Measurements from ENCODE around the gene TFAP2E.

TFAP2E gene

DNA sequence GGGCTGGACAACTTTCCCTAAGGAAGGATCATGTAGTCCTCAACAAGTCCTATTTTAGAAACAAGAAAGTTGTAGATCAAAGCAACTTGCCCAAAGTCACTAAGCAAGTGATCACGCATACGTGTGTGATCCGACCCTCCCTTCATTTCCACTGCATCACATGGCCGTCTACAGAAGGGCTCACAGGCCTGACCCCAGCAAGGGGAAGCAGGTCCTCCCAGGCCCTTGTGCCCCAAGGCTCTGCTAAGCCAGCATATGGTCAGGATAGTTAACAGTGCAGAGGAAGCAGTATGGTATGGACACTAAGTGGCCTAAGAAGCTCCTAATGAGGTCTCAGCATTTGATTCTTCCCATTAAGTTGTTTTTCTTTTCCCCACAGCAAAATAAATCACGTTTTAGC is 24.8 kb downstream of the TFAP2E start:
- no peak for DNase-seq (ENCODE audit: low read depth)

DNA sequence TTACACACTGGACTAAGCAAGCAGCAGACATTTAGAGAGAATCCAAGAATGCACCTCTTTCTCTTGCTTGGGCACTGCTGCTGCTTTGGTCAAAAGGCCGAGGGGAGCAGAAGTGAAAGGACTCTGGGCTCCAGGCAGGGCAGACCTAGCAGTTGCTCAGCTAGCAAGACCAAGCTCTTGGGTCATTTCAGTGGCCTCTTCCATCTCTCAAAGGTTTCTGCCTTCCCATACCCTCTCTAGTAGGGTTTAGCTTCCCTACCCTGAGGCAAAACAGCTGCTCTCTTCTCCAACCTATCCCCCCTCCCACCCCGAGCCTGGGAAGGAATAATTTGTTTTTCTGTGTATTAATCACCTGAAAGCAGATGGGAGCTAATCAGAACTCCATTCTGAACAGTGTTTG is 25.8 kb downstream of the TFAP2E start:
- DNase-seq (ENCODE audit: low read depth): no peak

DNA sequence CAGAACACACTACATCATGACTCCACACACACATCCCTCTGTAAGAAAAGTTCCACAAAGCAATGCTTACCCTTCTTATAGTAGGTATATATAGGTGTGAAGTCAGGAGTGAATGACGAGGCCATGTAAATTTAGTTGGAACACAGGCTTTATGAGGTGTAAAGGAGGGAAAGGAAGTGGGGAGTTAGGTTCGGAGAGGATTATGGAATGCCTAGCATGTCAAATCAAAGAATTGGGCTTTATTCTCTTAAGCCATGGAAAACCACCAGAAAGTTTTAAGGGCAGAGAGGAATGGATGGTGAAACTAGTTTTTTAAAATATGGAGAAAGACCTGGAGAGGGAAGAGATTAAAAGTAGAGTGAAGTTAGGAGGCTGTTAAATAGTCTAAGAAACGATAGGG is 26.3 kb downstream of the TFAP2E start:
- DNase-seq (ENCODE audit: low read depth): no peak

DNA sequence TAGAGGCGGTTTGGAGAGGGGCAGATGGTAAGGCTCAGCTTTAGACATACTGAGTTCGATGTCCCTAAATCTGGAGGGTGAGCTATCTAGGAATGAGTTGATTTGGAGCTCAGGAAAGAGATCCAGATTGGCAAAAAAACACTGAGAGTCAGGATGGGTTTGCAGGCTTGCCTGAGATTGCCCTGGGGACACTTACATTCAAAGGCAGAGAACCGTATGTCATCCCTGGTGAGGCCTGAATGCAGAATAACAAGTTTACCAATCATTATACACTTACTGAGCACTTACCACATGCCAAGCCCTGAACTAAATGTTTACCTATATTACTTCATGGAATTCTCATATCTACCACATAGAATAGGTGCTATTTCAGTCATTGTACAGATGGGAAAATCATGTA is 27.5 kb downstream of the TFAP2E start:
- no peak for DNase-seq (ENCODE audit: low read depth)

DNA sequence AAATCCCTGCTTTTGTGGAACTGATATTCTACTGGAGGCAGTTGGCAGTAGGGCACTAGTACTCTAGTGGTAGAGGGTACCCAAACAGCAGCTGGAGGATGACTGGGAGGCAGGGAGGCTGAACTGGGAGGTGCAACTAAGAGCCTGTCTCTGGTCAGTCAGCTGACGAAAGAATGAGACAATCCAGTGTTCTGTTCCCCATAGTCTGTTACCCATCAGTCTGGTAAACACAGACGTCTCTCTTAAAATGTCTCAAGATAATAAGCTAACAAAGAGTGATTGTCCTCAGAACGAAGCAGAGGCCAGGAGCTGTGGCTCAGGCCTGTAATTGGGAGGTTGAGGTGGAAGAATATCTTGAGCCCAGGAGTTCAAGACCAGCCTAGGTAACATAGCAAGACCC is 30.4 kb downstream of the TFAP2E start:
- no peak for DNase-seq (ENCODE audit: low read depth)

DNA sequence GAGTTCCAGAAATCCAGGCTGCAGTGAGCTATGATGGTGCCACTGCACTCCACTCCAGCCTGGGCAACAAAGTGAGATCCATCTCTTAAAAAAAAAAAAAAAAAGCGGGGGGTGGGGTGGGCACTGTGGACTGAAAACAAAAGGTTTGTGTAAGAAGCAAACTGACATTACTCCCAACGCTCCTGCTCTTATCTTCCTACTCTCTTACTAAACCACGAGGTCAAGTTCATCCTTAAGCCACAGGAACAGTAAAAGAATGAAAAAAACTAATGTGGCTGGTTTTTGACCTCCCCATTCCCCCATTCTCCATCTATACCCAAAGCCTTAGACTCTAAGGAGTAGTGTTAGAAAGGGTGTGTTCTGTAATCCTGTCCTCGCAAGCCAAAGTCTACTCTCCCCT is 30.8 kb downstream of the TFAP2E start:
- no peak for DNase-seq (ENCODE audit: low read depth)

DNA sequence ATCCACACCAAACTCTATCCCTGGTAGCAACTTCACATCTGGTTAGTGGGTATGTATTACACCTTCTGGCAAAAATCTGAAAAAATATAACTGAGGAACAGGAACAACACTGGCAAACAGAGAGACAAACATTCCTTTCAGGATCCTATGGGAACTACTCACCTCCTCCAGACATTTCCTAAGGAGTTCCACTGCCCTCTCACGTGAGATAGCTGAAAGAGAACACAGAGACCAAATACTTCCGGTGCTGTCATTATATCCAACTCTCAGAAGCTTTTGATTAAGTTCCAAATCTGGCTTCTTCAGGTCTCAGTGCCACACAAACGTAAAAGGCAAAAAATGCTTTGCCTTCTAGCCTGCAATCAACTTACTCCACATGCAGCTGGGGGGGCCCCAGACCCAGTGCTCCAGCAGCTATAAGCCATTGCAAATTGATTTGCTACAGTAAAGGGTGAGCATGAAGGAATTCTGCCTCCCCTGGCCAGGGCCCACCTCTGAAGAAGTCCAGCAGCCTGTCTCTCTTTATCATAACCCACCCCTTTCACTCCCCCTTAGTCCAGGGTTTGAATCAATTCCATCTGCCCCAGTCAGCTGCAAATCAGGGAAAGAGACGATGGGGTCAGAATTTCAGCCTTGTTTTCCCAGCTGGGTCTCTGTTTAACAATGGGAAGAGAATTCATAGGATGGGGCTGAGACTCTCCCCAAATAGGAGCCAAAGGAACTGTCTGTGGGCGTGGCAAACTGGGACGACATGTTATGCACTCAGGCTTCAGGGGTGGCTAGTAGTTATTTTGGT is 32.2 kb downstream of the TFAP2E start:
- no peak for DNase-seq (ENCODE audit: low read depth)

DNA sequence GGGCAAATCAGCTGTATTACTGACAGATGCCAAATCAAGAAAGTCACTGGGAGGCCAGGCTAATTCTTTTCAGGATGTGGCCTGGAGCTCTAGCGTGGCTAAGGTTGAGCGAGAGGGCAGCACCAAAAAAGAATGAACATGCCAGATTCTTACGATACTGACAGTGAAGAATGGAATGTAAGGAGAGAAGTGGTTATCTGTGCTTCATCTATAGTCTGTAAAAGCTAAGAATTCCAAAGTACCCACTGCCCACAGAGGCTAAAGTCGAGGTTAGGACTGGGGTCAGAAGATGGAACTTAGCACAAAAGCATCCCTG is 32.7 kb downstream of the TFAP2E start:
- DNase-seq (ENCODE audit: low read depth): no peak

DNA sequence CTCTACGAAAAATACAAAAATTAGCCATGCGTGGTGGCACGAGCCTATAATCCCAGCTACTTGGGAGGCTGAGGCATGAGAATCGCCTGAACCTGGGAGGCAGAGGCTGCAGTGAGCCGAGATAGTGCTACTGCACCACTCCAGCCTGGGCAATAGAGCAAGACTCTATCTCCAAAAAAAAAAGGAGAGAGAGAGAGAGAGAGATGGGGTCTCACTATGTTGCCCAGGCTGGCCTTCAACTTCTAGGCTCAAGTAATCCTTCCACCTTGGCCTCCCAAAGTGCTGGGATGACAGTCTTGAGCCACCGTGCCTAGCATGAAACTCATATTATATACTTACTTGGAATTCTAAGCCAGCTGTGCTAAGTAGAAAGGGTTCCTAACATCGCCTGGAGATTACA is 38.5 kb downstream of the TFAP2E start:
- DNase-seq (ENCODE audit: low read depth): no peak

DNA sequence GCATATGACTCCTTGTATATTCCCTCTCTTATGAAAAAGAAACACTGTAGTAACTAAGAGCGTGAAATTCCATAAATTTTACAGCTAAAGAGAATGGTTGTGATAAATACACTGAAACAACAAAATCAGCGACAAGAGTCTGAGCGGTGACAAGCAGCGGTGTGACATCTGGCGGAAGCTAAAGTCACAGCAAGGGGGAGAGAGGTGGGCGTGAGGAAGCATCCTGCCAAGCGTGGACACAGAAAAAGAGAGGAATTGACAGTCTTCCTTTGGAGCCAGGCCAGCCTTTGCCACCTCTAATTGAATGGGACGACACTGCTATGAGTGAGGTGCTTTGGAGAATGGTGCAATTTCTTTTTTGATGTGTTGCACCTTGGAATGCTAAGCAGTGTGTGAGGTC is 42.3 kb downstream of the TFAP2E start:
- DNase-seq (ENCODE audit: low read depth): no peak

DNA sequence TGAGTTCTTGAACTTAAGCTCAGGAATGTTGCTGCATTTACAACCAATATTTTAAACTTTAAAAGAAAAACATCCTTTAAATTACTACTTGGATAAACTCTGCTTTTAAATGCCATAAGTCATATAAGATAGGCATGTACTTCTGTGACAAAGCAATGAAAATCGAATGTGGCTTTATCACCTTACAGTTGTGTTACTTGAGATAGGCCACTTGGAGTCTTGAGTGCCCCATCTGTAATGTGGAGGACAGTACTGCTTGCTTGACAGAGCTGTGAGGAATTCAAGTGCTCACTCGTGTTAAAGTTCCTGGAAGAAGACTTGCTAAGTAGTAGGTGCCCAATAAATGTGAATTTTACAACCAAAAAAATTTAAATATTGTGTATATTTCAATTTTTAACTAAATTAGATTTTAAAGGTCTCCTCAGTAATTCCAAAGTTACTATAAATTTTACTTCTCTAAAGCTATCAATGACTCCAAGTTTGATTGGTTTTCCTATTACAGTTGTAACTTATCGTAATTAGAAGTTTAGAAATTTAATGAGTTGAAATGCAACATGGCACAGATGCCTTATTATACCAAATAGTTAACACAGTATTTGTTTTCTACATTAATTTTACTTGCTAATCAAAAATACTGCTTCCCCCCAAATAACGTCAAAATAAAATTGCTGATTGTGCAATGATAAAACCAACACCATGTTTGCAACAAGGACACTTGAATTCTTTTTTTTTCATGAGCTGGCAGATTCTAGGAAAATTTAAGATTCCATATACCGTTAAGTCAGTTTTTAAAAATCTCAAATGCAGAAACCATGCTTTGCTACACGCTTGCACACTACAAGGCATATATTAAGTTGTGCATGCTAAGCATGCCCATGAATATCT is 46.4 kb downstream of the TFAP2E start:
- DNase-seq (ENCODE audit: low read depth): no peak

DNA sequence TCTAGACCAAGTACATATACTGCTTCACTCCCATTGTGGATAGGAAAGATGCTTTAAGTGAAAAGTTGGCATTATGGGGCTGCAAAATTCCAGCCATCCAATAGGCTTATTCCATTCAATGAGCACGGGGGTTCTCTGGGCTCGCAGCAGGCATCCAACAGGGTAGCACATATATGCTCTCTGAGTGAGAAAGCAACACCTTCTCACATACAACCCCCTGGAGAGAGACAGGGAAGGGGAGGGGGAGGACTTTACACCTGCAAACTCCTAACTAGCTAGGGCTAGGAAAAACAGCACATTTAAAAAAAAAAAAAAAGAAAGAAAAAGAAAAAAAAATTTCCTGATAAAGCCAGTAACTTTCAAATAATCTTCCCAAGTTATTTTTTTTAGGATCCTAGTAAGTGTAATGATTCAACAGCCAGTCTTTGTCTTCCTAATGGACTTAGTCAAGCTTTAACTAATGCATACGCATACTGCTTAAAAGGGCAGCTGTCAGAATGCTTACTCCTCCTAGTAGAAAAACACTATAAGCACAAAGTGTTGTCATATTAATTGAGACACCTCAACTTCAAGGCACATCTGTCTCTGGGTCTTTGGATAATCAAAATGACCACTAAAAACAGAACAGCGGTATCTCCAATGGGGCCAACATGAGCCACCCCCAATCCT is 49.5 kb downstream of the TFAP2E start:
- no peak for DNase-seq (ENCODE audit: low read depth)

DNA sequence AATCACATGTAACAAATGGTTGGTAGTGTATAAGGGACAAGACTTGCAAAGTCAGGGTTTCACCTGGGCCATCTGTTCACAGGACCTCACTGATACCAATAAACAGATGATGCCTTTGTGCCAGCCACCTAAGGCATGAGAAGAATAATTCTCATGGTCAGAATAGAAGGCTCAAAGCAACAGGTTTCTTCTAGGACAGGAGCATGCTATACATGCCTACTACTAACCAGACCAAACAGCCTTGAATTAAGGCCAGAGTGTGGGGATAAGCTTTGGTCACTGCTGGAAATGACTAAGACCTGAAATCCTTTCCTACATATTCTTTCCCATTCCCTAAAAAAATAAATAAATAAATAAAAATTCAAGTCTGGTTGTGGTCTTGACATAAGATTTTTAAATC is 50.7 kb downstream of the TFAP2E start:
- no peak for DNase-seq (ENCODE audit: low read depth)

DNA sequence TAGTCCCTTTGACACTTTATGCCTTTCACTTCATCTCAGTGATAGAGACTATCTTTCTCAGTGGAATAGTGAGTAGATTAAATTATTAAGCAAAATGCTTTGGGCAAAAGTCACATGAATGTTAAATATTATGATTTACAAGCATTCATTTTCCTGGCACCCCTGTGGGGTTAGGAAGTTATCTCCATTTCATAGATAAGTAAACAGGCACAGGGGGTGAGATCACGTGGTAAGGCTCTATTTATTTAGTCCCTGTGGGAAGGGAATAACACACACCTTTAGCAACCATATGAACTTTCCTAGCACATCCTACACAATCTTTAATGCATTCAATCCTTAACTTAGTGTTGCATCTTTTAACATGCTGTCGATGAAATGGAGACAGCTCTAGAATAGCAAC is 55.9 kb downstream of the TFAP2E start:
- no peak for DNase-seq (ENCODE audit: low read depth)

DNA sequence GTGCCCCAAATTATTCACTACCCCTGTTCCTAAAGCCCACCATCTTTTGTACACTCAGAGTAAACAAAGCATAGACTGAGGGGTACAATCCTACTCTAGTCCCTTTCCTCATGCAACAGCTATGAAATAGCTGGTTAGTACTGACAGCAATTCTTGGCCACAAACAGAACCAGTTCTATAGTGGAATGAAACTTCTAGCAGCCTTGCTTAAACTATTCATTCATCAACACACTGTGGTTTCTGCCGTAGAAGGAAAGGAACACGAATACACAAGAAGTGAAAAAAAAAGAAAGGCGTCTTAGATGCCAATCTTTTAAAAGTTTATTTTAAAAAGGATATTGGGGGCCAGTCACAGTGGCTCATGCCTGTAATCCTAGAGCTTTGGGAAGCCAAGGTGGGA is 58.3 kb downstream of the TFAP2E start:
- no peak for DNase-seq (ENCODE audit: low read depth)

DNA sequence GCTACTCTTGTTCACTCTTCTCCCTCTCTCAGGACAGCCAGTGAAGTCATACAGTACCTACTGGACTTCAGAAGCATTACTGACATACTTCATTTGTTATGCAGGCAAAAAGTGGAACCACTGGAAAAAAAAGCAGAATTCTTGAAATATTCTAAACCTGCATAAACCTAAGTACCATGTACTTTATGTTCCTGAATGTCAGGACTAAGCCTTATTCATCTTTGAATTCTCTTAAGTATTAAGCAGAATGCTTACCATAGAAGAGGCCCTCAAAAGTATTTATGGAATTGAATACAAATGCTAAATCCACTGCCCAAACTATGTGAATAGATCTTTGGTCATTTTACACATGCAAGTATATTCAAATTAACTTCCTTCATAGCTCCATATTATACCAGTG is 60.4 kb downstream of the TFAP2E start:
- DNase-seq (ENCODE audit: low read depth): no peak

DNA sequence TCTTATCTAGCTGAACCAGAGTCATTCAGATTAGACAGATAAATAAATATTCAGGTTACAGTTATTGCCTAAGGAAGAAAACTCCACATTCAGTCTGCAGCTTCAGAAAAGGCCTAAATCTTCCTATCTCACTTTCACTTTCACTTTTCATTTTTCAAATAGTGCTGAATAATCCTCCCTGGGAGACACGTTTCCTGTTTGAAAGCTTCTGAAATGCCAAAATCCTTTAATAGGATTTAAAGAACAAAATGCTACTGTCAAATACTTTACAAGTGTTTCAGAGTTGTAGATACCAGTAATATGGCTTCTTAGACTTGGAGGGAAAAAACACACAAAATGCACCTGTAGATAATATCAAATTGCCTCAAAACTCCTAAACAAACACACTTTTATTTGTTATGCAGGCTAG is 64.3 kb downstream of the TFAP2E start:
- no peak for DNase-seq (ENCODE audit: low read depth)

DNA sequence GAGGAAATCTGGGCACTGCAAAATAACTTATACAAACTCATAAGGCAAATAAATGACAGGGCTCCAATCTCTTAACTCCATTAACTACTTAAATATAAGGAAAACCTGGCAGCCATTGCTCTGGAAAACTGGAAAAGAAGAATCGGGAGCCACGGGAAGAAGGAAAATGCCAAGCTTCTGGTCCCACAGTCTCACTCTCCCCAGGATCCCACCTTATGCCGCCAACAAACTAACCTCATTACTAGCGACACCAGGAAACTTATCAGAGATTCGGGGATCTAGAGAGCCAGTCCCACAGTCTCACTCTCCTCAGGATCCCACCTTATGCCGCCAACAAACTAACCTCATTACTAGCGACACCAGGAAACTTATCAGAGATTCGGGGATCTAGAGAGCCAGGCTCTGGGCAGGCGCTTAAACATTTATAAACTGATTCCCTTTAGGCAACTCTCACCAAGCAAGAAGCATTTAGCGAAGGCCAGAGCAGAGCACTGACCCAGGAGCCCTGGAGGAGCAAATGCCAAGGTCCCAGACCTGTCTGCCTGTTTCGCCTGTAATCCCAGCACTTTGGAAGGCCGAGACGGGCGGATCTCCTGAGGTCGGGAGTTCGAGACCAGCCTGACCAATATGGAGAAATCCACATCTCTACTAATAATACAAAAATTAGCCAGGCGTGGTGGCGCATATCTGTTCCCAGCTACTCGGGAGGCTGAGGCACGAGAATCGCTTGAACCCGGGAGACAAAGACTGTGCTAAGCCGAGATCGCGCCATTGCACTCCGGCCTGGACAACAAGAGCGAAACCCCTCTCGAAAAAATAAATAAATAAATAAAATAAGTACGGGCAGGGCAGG is 67.5 kb downstream of the TFAP2E start:
- no peak for DNase-seq (ENCODE audit: low read depth)

DNA sequence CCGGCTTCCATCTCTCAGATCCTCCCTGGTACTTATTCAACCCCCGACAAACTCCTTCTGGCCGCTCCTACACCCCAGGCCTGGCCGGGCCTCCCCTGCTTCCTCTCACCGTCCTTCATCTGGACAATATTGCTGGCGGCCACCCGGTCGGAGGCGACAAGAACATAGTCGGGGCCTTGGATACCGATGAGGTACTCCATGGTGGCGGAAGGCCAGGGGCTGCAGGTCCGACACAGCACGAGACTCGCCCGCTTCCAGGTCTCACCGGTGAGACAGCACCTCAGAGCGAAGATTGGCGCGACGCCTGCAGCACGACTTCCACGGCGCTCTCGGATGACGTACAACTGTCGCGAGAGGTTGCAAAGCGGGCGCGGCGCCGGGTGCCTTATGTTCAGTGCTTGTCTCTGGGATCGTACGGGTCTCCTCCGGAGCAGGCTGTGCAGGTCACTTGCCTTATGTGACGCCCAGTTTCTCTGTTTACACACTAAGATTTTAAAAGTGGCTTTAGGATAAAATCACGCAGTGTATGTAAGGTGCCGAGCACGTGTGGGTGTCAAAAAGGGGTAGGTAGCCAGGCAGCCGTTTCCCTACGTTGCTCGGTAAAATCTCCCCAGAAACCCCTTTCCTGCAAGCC is 68.2 kb downstream of the TFAP2E start, which contains the start of gene PSMB2:
Gene PSMB2, minus strand, starts transcription at position 294 of the 634 bp plus-strand sequence. Its CDS starts 94 bp downstream, at position 200.
- DNase-seq (ENCODE audit: low read depth): peak; percentile 91

DNA sequence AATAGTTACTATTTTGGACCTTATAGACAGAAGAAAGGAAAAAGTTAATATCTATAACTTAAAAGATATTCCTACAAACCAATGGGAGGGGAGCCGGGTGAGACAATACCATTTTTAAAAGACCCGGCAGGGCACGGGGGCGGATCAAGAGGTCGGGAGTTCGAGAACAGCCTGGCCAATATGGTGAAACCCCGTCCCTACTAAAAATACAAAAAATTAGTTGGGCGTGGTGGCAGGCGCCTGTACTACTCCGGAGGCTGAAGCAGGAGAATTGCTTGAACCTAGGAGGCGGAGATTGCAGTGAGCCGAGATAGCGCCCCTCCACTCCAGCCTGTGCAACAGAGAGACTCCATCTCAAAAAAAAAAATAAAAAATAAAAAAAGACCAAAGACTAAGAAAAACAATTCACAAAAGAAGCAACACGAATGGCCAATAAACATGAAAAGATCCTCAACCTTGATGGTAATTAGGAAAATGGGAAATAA is 69.4 kb downstream of the TFAP2E start:
- DNase-seq (ENCODE audit: low read depth): peak; percentile 1

DNA sequence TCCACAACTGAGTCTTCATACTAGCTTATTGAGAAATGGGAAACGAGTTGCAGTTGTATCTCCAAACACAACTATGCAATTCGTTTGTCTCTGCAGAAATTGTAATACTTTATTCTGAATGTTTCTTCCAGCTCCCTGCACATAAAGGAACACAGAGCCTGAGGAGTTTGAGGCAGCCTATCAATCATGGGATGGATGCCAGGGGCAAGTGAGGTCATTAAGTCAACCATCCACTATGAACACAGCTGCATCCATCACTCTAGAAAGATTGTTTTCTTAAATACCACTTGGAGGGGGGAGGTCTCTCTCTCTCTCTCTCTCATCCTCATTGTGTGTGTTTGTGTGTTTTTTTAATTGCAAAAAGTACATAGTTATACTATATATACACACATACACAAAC is 71.1 kb downstream of the TFAP2E start:
- no peak for DNase-seq (ENCODE audit: low read depth)
